GM21529 (cell line): ENCODE data around the gene HACD2.

Experiments used
- ATAC-seq: cut with Tn5 transposase; IDR thresholded peaks from one replicate; pipeline ENCODE4 v1.9.1; 2021; ENCODE audit not compliant: unreplicated experiment

The HACD2 gene

GRCh38 chr3:123571973-123572365 lies 12.9 kb downstream of the HACD2 start:
- ATAC-seq = no peak

- ATAC-seq = no peak
Observed at GRCh38 chr3:123571264-123571972, 13.4 kb downstream of the HACD2 start.

- ATAC-seq = no peak
Observed at GRCh38 chr3:123568875-123569274, 16.0 kb downstream of the HACD2 start.

- no peak for ATAC-seq
Observed at GRCh38 chr3:123568034-123568433, 16.8 kb downstream of the HACD2 start.

GRCh38 chr3:123564056-123564455 lies 20.8 kb downstream of the HACD2 start:
- ATAC-seq = no peak

GRCh38 chr3:123562547-123562946 lies 22.3 kb downstream of the HACD2 start:
- no peak for ATAC-seq

GRCh38 chr3:123561188-123561587 lies 23.7 kb downstream of the HACD2 start:
- ATAC-seq = no peak

GRCh38 chr3:123559040-123559861 lies 25.6 kb downstream of the HACD2 start:
- no peak for ATAC-seq

GRCh38 chr3:123553536-123553935 lies 31.3 kb downstream of the HACD2 start:
- no peak for ATAC-seq

- no peak for ATAC-seq
Observed at GRCh38 chr3:123552768-123553167, 32.1 kb downstream of the HACD2 start.

- ATAC-seq = no peak
Observed at GRCh38 chr3:123552095-123552714, 32.6 kb downstream of the HACD2 start.

GRCh38 chr3:123547881-123548519 lies 36.9 kb downstream of the HACD2 start:
- ATAC-seq = no peak

GRCh38 chr3:123546133-123546755 lies 38.6 kb downstream of the HACD2 start:
- no peak for ATAC-seq

GRCh38 chr3:123543950-123544349 lies 40.9 kb downstream of the HACD2 start:
- ATAC-seq = no peak

GRCh38 chr3:123540285-123540684 lies 44.6 kb downstream of the HACD2 start:
- ATAC-seq = no peak

GRCh38 chr3:123536153-123536895 lies 48.5 kb downstream of the HACD2 start:
- no peak for ATAC-seq

- no peak for ATAC-seq
Observed at GRCh38 chr3:123535580-123535979, 49.3 kb downstream of the HACD2 start.

GRCh38 chr3:123534264-123534663 lies 50.6 kb downstream of the HACD2 start:
- no peak for ATAC-seq

GRCh38 chr3:123533554-123534159 lies 51.2 kb downstream of the HACD2 start:
- no peak for ATAC-seq

- no peak for ATAC-seq
Observed at GRCh38 chr3:123528130-123528529, 56.7 kb downstream of the HACD2 start.
